ENCODE results near the gene ERRFI1. TPM values are rescaled to one million over a fixed set of nuclear protein-coding genes. Genes with fewer than 3 reads are reported as not detected.

Gene ERRFI1
- total and polyA plus RNA-seq, 10 of the 15 experiments (the other 5 are each of a cell fraction or from before 2014, with no cell fraction given): 0.90 to 6.5 (median 3.1) TPM

DNA sequence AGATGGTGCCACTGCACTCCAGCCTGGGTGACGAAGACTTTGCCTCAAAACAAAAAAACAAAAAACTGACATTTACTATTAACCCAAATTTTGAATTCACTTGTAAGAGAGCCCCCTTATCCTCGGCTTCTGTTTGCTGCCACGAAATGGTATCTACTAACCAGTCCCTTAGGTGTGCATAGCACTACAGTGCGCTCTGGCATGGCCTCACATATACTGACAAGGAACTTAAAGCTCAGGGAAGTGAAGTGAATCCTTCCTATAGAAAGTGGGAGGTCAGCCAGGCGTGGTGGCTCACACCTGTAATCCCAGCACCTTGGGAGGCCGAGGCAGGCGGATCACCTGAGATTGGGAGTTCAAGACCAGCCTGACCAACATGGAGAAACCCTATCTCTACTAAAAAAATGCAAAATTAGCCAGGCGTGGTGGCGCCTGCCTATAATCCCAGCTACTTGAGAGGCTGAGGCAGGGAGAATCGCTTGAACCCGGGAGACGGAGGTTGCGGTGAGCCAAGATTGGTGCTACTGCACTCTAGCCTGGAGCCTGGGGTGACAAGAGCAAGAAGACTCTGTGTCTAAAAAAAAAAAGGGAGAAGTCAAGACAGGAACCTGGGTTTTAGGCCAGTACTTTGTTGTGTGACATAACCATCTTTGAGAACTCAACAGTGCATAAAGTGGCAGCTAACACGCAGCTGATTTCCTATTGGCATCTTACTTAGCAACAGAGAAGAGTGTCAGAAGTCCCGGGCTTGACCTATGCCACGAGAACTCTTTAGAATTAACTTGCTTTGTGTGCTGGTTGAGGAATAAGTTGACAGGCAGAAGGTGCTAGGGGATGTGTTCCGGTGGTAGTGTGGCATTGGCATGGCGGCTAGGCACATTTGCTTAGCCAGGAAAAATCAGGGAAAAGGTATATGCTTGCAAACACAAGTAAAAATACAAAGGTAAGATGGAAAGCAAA, 16.8 kb downstream of the ERRFI1 start (continued):
- TF ChIP-seq SREBF1 (IDR thresholded peaks at IDR 0.05; ENCODE audit: low read length) (no peak), BHLHE40 (IDR thresholded peaks at IDR 0.05; ENCODE audit: borderline replicate concordance in 1 of 2, low read depth in 2 of 2, low read length in 1 of 2) (no peak)

DNA sequence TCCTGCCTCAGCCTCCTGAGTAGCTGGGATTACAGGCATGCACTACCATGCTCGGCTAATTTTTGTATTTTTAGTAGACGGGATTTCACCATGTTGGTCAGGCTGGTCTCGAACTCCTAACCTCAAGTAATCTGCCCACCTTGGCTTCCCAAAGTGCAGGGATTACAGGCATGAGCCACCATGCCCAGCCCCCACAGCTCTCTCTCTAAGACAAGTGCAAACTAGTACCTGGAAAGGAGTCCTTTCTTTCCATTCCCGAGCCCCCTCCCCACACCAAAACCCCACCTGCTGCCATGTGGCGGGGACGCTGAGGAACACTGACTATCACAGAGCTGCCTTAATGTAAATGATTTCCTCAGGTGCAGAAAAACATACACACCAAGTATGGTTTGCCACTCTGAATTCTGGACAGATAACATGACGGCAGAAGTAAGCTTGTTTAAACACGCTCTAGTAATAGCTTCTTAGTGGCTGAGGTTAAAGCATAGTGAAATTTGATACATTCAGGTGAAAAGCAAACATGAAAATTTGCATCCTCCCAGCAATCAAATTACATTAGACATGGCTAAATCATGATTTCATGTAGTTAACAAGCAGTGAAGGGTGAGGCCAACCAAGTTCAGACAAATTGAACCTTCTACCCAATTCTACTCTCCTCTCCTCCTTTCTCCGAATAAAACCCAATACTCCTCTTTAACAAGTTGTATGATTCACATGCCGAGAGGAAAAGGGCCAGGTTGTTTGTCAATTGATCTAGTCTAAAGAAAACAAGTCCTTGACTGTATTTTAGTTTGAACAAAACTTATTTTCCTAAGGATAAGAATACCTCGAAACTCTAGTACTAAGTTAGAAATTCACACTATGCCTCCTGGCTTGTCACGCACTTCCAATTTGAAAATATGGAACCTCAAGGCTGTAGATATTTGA, 19.8 kb downstream of the ERRFI1 start:
- POLR2A ChIA-PET: no interaction called here

More for the DNA sequence above, 19.8 kb downstream of the ERRFI1 start:
- Histone ChIP-seq H3K4me2 (ENCODE audit: control insufficient read depth, insufficient read depth) (no peak overlapping the region), H2AFZ (ENCODE audit: control insufficient read depth, low read depth, low read length) (no peak overlapping the region), H4K20me1 (ENCODE audit: control insufficient read depth, insufficient read depth) (no peaks in the 10 kb centered on the region), H3K4me1 (ENCODE audit: control insufficient read depth, insufficient read depth, low read length) (no peaks in the 10 kb centered on the region), H3K9me3 (replicated peaks; ENCODE audit: control insufficient read depth, insufficient read depth, low read length) (no peaks in the 10 kb centered on the region), H3K9ac (ENCODE audit: control insufficient read depth, insufficient read depth, low read length) (no peak overlapping the region), H3K36me3 (ENCODE audit: control insufficient read depth in 2 of 2, insufficient read depth in 2 of 2, low read length in 1 of 2) (no peaks in the 10 kb centered on the region), H3K4me3 (no peak overlapping the region), H3K79me2 (ENCODE audit: control insufficient read depth, insufficient read depth, low read length) (no peaks in the 10 kb centered on the region), H3K27ac (ENCODE audit: control insufficient read depth, insufficient read depth) (no peak overlapping the region), H3K27me3 (replicated peaks in 1 of 2; ENCODE audit: control insufficient read depth in 2 of 2, insufficient read depth in 2 of 2, low read length in 1 of 2) (no peaks in the 10 kb centered on the region)
- CTCF ChIA-PET: interaction anchor here (1.2 to 1.3 kb wide), 4 partner anchors 9 to 30 kb away, joined by 4 to 10 read pairs (median 6); no protein-coding TSS in a partner anchor
- ATAC-seq (no peak), FAIRE-seq (no peak), DNase-seq (ENCODE audit: low read depth, low spot score) (no peak)
- TF ChIP-seq ASH2L (IDR thresholded peaks at IDR 0.05; ENCODE audit: borderline replicate concordance, low read depth) (no peak), POU2F2 (IDR thresholded peaks at IDR 0.05; ENCODE audit: borderline replicate concordance, low read depth, low read length) (no peak), NFYB (IDR thresholded peaks at IDR 0.05; ENCODE audit: insufficient read depth, low read depth, low read length) (no peak)
- TF ChIP-seq, protein P1, sequence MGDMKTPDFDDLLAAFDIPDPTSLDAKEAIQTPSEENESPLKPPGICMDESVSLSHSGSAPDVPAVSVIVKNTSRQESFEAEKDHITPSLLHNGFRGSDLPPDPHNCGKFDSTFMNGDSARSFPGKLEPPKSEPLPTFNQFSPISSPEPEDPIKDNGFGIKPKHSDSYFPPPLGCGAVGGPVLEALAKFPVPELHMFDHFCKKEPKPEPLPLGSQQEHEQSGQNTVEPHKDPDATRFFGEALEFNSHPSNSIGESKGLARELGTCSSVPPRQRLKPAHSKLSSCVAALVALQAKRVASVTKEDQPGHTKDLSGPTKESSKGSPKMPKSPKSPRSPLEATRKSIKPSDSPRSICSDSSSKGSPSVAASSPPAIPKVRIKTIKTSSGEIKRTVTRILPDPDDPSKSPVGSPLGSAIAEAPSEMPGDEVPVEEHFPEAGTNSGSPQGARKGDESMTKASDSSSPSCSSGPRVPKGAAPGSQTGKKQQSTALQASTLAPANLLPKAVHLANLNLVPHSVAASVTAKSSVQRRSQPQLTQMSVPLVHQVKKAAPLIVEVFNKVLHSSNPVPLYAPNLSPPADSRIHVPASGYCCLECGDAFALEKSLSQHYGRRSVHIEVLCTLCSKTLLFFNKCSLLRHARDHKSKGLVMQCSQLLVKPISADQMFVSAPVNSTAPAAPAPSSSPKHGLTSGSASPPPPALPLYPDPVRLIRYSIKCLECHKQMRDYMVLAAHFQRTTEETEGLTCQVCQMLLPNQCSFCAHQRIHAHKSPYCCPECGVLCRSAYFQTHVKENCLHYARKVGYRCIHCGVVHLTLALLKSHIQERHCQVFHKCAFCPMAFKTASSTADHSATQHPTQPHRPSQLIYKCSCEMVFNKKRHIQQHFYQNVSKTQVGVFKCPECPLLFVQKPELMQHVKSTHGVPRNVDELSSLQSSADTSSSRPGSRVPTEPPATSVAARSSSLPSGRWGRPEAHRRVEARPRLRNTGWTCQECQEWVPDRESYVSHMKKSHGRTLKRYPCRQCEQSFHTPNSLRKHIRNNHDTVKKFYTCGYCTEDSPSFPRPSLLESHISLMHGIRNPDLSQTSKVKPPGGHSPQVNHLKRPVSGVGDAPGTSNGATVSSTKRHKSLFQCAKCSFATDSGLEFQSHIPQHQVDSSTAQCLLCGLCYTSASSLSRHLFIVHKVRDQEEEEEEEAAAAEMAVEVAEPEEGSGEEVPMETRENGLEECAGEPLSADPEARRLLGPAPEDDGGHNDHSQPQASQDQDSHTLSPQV (IDR thresholded peaks at IDR 0.05): no peak
- SMC1A ChIA-PET (ENCODE audit: uncharacterized antibody, unreplicated experiment): interaction anchor here (0.6 to 1.9 kb wide), 5 partner anchors 9 to 357 kb away, joined by 3 to 4 read pairs (median 3); no protein-coding TSS in a partner anchor
- BruUV-seq (replicated peaks): no TSS peak
- RAD21 ChIA-PET (ENCODE audit: unreplicated experiment): no interaction called here
- intact Hi-C loops (cut with micrococcal nuclease; ENCODE audit: unreplicated experiment) (no loop called here), in situ Hi-C loops (cut with MboI) (no loop called here)
- WGBS (ENCODE audit: insufficient coverage, insufficient replicate concordance, low lambda C conversion rate, missing lambda C conversion rate): 92% methylated on average over 12 of the region's 12 CpGs

Data from GM12878 (cell line).